HG02588 (cell line): Measurements from ENCODE around the gene GIGYF1.

Source experiments
- ATAC-seq: cut with Tn5 transposase; IDR thresholded peaks from one replicate; pipeline ENCODE4 v1.9.1; 2021; ENCODE audit warnings: mild to moderate bottlenecking, moderate library complexity; ENCODE audit not compliant: unreplicated experiment

The GIGYF1 gene

GRCh38 chr7:100684534-100685042, 9.5 kb downstream of the GIGYF1 start:
- no peak for ATAC-seq

DNA sequence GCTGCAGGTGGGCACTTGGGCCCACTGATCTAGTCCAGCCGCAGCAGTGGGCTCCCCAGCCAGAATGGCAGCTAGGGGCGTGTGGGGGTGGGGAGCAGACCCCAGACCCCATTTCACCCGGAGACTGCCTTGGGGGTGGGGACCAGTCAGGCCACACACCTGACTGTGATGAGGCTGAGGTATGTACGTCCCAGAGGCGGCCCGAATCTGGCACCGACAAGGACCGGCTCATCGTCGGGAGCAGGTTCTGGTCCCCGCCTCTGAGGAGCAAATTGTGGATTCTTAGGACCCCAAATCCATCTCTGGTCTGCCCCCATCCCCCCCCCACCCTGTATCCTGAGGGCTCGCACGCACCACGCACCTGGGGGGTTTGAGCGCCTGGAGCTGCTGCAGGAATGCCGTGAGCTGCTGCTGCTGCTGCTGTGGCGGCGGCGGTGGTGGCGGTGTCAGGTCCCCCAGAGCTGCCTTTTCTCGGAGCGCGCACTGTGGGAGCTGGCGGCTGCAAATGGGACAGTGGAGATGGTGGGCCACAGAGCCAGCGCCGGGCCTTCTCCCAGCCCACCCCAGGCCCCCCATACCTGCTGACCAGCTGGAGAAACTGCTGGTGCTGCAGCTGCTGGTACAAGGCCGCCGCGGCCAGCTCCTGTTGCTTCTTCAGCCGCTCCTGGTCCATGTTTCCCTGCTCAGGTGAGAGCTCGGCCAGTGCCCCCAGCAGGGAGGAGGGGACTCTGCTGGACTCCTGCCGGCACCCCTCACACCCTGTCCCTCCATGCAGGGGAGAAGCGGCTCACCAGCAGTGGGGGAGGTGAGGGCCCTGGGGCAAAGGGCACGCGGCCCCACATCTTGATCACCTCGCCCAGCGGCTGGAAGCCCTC, 10.2 kb downstream of the GIGYF1 start:
- ATAC-seq: no peak

DNA sequence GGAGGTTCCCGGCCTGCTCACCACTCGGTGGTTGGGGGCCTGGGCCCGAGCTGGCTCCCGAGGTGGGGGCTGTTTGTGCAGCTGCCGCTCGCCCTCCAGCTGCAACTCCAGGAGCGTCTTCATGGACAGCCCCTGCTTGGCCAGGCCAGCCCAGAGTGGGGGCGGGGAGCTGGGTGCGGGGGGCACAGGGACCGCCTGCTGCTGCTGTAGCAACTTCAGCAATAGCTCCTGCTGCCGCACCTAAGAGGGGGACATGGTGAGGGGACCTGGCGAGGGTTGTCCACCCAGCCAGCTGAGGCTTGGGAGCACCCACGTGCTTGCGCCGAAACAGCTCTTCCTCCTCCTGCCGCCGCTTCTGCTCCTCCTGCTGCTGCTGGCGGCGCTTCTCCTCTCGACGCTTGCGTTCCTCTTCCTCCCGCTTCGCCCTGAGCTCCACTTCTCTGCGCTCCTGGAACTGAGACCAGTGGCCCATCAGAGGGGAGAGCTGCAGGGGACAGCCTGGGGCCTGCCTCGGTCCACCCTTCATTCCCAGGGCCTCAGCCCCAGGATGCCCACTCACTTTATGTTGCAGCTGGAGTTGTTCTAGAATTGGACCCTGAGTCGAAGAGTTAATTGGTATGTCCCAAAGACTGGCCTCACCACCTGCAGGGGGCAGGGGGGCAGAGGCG, 10.9 kb downstream of the GIGYF1 start:
- ATAC-seq: no peak

GRCh38 chr7:100682228-100682741, 11.8 kb downstream of the GIGYF1 start:
- no peak for ATAC-seq

DNA sequence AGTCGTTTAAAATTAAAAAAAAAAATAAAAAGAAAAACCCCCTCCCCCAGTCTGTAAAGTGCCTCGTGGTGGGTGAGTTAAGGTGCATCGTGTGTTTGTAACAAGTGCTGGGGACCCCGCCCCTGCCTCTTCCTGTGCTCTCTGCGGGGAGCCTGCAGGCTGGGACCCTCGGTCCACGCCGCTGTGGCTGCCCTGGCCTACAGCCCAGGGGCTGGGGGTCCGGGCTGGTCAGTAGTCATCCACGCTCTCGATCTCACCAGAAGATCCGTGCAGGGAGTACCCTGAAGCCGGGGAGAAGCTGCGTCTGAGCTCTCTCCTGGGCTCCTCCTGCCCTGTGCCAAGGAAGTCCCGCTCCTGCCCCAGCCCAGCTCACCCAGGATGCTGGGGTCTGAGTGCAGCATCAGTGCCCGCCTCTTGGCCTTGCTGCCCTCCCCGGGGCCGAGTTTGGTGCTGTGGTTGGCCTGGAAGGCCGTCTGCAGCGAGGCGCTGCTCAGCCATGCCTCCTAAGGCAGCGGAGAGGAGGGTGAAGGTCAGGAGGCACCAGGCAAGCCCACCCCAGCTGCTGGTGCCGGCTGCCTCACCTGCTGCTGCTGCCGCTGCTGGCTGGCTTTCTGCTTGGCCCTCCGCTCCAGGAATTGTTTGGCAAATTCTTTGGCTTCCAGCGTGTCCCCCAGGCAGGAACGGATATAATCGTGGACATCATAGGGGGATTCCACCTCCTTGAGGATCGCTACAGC, 12.4 kb downstream of the GIGYF1 start:
- no peak for ATAC-seq

DNA sequence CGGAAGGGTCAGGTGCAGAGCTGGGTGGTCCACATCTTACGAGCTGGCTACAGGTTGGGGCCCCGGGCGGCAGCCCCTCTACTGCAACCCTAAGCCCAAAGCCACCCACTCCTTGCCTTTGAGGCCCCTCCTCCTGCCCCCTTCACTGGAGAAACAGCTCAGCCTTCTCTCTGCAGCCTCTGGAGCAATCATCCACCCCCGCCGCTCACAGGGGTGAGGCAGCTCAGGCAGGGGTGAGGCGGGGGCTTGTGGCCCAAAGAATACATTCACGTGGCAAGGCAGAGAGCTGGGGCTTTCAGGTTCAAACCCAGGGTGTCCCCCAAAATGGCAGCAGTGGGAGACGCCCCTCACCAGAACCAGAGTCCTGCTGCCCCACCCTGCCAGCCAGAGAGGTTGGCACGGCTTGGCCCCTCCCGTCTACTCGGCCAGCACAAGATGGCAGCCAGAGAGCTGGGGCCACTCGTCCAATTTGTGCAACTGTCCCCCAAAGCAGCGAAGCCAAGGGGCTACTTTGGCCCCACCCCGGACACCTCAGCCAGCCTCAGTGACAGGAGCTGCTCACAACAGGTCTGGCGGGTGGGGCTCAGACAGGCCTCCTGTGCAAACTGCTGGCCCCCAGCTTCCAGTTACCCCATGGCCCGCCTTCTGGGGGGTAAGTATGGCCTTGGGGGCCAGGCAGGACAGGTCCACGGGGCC, 13.3 kb downstream of the GIGYF1 start:
- no peak for ATAC-seq

DNA sequence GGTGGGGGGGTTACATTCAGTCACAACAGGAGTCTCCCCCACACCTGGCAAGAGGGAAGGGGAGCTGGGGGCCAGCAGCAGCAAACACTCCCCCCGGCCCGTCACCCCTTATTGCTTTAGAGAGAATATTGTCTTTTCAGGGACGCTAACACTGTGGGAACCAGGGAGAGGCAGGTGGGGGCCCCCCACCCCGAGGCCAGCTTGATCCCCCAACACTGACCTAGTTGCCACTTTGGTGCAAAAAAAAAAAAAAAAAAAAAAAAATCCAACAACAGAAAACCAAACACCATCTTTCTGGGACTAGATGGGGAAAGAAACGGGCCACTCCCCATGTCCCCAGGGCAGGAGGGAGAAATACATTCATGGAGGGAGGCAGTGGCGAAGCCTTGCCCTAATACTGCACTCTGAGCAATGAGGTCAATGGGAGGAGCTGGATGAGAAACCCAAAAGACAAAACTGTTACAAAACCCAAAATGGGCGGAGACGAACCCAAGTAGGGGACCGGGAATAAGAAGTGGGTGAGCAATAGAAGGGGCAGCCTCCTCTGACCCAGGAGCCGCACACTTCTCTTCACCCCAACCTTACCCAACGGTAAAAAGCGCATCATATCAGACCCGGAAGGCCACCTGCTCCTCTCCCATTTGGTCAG, 14.0 kb downstream of the GIGYF1 start:
- no peak for ATAC-seq

GRCh38 chr7:100679129-100679926, 14.7 kb downstream of the GIGYF1 start:
- ATAC-seq: no peak

DNA sequence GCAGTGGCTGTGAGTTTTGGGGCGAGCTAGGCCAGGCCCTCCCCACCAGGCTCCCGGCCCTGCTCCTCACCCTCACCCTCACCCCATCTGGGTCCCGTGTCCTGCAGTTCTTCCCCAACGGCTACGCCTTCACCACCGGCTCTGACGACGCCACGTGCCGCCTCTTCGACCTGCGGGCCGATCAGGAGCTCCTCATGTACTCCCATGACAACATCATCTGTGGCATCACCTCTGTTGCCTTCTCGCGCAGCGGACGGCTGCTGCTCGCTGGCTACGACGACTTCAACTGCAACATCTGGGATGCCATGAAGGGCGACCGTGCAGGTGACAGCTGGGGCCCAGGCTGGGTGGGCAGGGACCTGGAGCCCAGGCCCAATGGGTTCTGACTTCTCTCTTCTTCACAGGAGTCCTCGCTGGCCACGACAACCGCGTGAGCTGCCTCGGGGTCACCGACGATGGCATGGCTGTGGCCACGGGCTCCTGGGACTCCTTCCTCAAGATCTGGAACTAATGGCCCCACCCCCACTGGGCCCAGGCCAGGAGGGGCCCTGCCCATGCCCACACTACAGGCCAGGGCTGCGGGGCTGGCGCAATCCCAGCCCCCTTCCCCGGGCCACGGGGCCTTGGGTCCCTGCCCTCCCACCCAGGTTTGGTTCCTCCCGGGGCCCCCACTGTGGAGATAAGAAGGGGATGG, 15.6 kb downstream of the GIGYF1 start:
- ATAC-seq: no peak

- no peak for ATAC-seq
These were observed 16.5 kb downstream of the GIGYF1 start for GRCh38 chr7:100677308-100678267.

- ATAC-seq: no peak
These were observed 17.3 kb downstream of the GIGYF1 start for GRCh38 chr7:100676501-100677306.

DNA sequence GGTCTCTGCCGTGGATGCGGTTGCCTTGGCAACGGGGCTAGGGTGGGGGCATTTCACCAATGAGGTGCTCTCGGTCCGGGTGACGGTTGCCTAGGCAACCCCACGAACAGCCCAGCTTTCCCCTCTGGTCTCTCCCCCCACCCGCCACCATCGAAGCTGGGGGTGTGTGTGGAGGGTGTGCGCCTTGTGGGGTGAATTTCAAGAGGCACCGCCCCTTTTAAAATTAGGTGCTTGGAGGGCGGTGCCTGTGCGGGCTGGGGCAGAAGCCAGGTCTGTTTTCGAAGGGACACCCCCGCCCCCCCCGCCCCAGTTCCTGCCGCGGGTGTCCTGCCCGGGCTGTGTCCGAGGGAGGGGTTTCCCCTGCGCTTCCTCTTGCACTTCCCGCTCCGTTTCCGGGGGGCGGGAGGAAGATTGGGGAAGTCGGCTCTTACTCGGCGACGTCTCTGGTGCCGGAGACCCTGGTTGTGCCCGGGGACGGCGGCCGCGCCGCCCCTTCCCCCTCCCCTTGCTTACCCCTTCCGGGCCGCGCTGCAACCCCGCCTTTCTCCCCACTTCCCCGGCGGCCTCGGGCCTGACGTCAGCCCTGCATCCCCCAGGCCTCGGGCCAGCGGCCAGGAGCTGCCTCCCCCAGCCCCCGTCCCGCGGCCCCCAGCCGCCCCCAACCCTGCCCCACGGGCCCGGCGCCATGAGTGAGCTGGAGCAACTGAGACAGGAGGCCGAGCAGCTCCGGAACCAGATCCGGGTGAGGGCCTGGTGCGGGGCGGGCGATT, 18.3 kb downstream of the GIGYF1 start:
- peak; percentile 29 for ATAC-seq

- ATAC-seq: no peak
These were observed 19.0 kb downstream of the GIGYF1 start for GRCh38 chr7:100675105-100675451.

GRCh38 chr7:100674411-100675104, 19.5 kb downstream of the GIGYF1 start:
- no peak for ATAC-seq

DNA sequence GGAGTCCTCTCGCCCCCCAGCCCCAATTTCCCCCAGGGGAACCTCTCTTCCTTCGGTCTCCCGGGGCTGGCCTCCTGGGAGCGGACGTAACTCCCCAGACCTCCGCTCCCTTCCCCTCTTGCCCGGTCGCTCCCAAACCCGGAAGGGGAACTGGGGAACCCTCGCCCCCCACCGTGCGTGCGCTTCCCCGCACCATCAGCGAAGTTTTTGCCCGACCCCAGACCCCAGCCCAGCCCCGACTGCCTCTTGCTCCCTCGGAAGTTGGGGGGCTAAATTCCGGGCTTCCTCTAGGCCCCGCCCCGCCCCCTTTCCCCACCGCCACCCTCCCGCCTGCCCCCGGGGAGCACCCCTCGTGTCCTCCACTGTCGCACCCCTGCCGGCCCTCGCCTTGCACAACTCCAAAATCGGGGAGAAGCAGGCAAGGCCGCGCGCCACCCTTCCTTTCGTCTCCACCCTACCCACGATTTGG, 20.1 kb downstream of the GIGYF1 start:
- ATAC-seq: peak; percentile 2
